ENCODE data around the gene DGKA. TPM values are rescaled to one million over a fixed set of nuclear protein-coding genes. Genes with fewer than 3 reads are reported as not detected.

Gene DGKA
- total and polyA plus RNA-seq, 2 of the 4 experiments (the other 2 are of a cell fraction) = 71.9 to 75.1 TPM

DNA sequence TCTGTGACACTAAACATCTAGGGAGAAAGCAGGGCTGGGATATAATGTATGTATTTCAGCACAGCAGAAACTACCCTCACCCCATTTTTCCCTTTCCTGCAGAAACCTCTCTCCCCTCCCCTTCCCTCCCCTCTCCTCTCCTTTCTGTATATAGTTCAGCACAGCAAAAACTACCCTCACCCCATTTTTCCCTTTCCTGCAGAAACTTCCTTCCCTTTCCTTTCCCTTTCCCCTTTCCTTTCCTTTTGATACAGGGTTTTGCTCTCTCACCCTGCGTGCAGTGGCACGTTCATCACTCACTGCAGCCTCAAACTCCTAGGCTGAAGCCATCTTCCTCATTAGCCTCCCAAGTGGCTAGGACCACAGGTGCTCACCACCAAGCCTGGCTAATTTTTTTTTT, 32.8 kb downstream of the DGKA start:
- no peaks in the 10 kb centered on the region for H4K20me1 ChIP-seq (ENCODE audit: insufficient read depth, low read length)
- CTCF ChIA-PET = no interaction called here
- POLR2A ChIA-PET (ENCODE audit: unreplicated experiment) = no interaction called here
- no peak overlapping the region for H4K91ac ChIP-seq (ENCODE audit: insufficient read depth, low read depth, low read length)
- no peak overlapping the region for H2AK5ac ChIP-seq (ENCODE audit: low read depth, low read length)
- peaks cover 3 to 29% of the 10 kb centered on the region in 2 experiments; a peak in 2 of 4 replicates for H3K79me1 ChIP-seq (ENCODE audit: low read depth in 1 of 2, low read length in 2 of 2)
- no peak overlapping the region for H2BK20ac ChIP-seq (ENCODE audit: low read depth, low read length)
- no peak overlapping the region for H3K4ac ChIP-seq (ENCODE audit: low read depth, low read length)
- H3K9me3 ChIP-seq (ENCODE audit: control insufficient read depth, insufficient read depth, low read length) = no peaks in the 10 kb centered on the region
- no peak overlapping the region for H4K5ac ChIP-seq (ENCODE audit: low read depth, low read length)
- peaks cover 7% of the 10 kb centered on the region for H3K4me1 ChIP-seq (ENCODE audit: control insufficient read depth, insufficient read depth, low read length)
- H3K14ac ChIP-seq (replicated peaks; ENCODE audit: low read depth, low read length) = no peak overlapping the region; the same call in 1 of the 2 replicates
- WGBS, 2 experiments (ENCODE audit: extremely low coverage in 2 of 2, insufficient read length in 1 of 2) = 90% methylated on average over 2 of the region's 2 CpGs; no CpG with 5 or more reads in 1 of the 2 experiments
- no peak overlapping the region for H3K4me3 ChIP-seq (ENCODE audit: insufficient read depth, low read depth, low read length)
- H2AFZ ChIP-seq (replicated peaks; ENCODE audit: low read length, poor library complexity) = peak overlapping the region; percentile 60
- no peak overlapping the region for H3K9ac ChIP-seq (ENCODE audit: low read depth, low read length)
- no peak for DNase-seq
- TF ChIP-seq ELK1 (IDR thresholded peaks at IDR 0.05; ENCODE audit: borderline replicate concordance, low read depth, low read length) (no peak), NFE2L2 (IDR thresholded peaks at IDR 0.05; ENCODE audit: low read depth, low read length) (no peak), FOS (IDR thresholded peaks at IDR 0.05; ENCODE audit: low read depth, low read length) (no peak)
- TF ChIP-seq, protein P1, sequence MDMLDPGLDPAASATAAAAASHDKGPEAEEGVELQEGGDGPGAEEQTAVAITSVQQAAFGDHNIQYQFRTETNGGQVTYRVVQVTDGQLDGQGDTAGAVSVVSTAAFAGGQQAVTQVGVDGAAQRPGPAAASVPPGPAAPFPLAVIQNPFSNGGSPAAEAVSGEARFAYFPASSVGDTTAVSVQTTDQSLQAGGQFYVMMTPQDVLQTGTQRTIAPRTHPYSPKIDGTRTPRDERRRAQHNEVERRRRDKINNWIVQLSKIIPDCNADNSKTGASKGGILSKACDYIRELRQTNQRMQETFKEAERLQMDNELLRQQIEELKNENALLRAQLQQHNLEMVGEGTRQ (IDR thresholded peaks at IDR 0.05; ENCODE audit: low read depth, low read length) = no peak
- H3K9me1 ChIP-seq (ENCODE audit: insufficient read depth, low read length) = 0 out of 2 replicates have a peak, but pooled peaks cover 6% of the 10 kb centered on the region
- no peak overlapping the region for H2BK15ac ChIP-seq (ENCODE audit: low read depth, low read length)
- H2BK120ac ChIP-seq (ENCODE audit: low read depth, low read length) = no peak overlapping the region
- in situ Hi-C loops (cut with MboI; ENCODE audit: low sequenced_read_pairs) (no loop called here), dilution Hi-C loops (cut with HindIII; ENCODE audit: low sequenced_read_pairs, unreplicated experiment) (no loop called here), intact Hi-C loops (cut with micrococcal nuclease) (no loop called here)
- H3K27me3 ChIP-seq (ENCODE audit: control insufficient read depth, insufficient read depth, low read length) = no peaks in the 10 kb centered on the region
- BruUV-seq (replicated peaks) = no TSS peak
- no peak overlapping the region for H3K27ac ChIP-seq (ENCODE audit: insufficient read depth, low read length)
- no peak for ATAC-seq (ENCODE audit: low read depth)
- no peak overlapping the region for H3K18ac ChIP-seq (ENCODE audit: low read depth, low read length)
- H2AK9ac ChIP-seq (replicated peaks; ENCODE audit: low read depth, low read length, poor library complexity) = no peak overlapping the region
- H3K23ac ChIP-seq (ENCODE audit: low read depth, low read length) = no peak overlapping the region
- no peak overlapping the region for H2BK5ac ChIP-seq (ENCODE audit: low read depth, low read length, poor library complexity, severe bottlenecking)
- H3K4me2 ChIP-seq (ENCODE audit: low read depth, low read length) = no peak overlapping the region
- H4K8ac ChIP-seq (ENCODE audit: low read depth in 2 of 2, low read length in 2 of 2) = no peak overlapping the region
- no peaks in the 10 kb centered on the region; the same call in 1 of the 2 replicates for H3K36me3 ChIP-seq (ENCODE audit: control insufficient read depth, insufficient read depth, low read length)
- no peak overlapping the region for H3K56ac ChIP-seq (ENCODE audit: extremely low read depth, insufficient read depth, low read length)

Data from IMR-90 (cell line).